DMS53 treated with DMSO at 0.1 percent for 48 hours (cell line): ENCODE data around the gene ALCAM.

Source experiments
- DNase-seq: peaks from one replicate; lab custom pipeline; 2025; ENCODE audit not compliant: unreplicated experiment; lab: John Stamatoyannopoulos, UW

The ALCAM gene

DNA sequence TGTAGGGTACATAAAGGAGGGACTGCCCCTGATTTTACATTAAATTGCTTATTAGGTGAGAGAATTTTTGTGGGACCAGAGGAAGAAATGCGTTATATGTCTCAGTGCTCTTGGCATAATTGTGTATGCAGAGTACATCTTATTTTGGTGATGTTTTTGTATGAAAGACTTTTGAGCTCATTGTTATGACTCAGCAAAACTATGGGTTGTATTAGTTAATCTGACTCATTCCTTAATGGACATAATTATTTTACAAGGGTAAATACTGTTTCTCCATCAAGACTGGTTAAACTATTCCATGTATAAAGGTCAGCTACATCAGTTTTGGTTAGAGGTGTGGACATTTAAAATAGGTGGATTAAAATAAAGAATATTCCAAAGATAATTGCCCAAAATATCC lies 156.8 kb downstream of the ALCAM start:
- no peak for DNase-seq

GRCh38 chr3:105525531-105525930 lies 158.8 kb downstream of the ALCAM start:
- DNase-seq = no peak

DNA sequence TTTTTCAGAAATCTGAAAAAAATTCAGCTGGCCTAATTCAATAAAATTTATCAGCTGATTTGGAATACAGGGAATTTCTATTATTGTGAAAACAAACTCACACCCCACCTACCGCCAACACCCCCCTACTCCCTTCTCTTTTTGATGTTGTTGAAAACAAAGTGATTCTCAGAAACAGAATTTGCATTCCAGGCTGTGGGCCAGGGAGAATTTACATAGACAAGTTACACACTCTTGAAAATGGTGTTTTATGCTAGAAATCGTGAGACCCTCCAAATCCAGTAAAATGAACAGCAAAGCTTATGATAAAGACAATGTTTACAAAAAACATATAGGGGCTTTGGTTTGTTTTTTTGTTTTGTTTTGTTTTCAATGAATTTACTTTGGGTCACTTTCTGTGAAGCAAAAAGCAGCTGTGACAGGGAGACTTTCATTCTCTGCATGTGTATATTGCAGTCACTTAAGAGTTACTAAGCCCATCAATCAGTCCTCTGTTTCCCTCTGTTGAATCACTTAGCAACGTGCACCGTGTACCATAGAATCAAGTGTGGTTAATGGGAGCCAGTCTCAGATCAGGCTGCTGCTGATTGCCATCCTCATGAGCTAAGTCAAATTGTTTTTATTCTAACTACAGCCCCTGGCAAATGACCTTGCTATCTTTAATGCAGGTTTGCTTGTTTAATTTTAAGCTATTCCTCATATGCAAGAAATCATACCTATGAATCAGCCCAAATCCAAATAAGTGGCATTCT lies 159.8 kb downstream of the ALCAM start:
- no peak for DNase-seq

DNA sequence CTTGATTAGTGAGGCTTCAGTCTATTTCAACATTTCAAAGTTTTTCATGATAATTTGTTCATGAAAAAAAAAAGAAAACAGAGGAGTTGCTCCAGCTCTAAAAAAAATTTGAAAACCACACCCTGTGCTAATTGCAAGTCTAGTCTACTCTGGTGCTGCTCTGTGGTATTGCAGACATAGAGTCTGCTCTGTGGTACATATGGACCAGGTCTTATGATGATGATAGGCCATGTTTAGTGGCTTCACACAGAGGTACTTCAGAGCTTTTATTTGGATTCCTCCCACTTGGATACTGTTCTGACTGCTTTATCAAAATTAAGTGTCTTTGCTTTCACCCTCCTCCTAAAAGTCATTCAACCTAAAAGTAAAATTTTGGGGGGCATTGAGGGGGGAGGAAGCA lies 160.8 kb downstream of the ALCAM start:
- DNase-seq = peak; percentile 20

DNA sequence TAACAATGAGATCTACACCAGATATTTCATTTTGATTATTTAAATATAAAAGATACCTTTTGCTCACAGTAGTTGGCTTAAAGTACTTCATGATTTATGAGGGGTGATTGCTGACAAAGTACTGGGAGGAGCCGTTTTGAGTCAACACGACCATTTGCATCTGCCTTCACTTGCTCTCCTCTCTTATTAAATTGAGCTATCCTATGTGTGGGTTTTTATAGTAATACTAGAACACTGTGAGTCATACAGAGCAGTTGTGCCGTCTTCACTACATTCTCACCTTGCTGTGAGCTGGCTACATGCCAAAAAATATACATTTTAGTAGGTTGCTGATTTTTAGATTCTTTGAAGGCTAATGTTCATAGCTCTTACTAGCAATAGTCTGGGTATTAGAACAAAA lies 161.2 kb downstream of the ALCAM start:
- peak; percentile 72 for DNase-seq

DNA sequence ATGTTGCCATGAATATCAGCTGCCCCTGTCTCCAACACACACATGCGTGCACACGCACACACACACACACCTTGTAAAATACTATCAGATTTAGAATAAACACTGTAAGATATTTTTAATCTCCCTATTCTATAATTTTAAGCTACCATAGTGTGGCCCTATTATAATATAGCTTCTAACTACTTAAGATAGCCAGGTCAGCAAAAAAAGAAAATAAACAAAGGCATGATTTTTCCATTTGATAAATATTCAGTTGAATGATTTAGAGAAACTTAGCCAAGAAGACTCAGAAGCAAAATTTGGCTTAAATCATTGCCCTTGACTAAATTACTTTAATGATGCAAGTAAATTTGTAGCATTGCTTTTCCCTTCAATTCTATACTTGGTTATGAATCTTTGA lies 162.2 kb downstream of the ALCAM start:
- no peak for DNase-seq

DNA sequence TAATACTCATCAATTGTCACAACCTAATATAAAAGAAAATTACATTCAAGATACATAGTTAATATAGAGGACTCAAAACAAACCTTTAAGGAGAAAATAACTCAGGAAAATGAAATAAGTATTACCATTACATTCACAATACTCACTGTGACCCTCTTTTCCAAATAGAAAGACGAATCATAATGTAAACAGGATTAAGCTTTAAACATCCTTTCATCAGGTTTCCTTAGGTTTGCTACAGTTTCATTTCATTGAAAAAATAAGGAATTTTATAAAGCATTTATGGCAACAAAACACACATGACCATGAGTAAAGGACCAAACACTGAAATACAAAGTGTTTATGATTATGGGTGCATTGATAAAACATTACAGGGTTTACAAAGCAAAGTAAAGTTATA lies 162.7 kb downstream of the ALCAM start:
- DNase-seq = no peak

DNA sequence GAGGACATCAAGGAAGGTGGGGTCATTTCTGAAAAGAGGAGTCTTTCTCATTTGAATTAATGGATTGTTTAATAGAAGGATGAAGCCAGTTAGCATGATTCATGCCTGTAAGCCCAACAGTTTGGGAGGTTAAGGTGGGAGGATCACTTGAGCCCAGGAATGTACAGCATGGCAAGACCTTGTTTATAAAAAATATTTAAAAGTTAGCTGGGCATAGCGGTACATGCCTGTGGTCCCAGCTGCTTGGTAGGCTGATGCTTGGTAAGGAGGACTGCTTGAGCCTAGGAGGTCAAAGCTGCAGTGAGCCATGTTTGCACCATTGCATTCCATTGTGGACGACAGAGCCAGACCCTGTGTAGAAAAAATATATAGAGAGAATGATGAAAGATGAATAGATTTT lies 165.5 kb downstream of the ALCAM start:
- no peak for DNase-seq

GRCh38 chr3:105533960-105534359 lies 167.3 kb downstream of the ALCAM start:
- no peak for DNase-seq

DNA sequence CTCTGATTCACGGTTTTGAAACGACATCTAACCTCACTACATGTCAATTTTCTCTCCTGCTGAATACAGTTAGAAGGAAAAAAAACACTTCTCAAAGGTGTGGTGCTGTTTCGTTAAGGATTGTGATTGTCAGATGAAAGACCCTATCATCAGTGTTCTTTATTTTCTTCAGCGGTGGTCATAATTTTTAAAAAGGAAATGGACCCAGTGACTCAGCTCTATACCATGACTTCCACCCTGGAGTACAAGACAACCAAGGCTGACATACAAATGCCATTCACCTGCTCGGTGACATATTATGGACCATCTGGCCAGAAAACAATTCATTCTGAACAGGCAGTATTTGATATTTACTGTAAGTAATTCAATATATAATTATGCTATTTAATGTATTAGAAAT lies 167.8 kb downstream of the ALCAM start:
- no peak for DNase-seq

- DNase-seq = no peak
Measured at GRCh38 chr3:105537371-105538080, 170.8 kb downstream of the ALCAM start.

- peak; percentile 30 for DNase-seq
Measured at GRCh38 chr3:105538483-105538882, 171.8 kb downstream of the ALCAM start.

- no peak for DNase-seq
Measured at GRCh38 chr3:105539897-105540296, 173.2 kb downstream of the ALCAM start.

DNA sequence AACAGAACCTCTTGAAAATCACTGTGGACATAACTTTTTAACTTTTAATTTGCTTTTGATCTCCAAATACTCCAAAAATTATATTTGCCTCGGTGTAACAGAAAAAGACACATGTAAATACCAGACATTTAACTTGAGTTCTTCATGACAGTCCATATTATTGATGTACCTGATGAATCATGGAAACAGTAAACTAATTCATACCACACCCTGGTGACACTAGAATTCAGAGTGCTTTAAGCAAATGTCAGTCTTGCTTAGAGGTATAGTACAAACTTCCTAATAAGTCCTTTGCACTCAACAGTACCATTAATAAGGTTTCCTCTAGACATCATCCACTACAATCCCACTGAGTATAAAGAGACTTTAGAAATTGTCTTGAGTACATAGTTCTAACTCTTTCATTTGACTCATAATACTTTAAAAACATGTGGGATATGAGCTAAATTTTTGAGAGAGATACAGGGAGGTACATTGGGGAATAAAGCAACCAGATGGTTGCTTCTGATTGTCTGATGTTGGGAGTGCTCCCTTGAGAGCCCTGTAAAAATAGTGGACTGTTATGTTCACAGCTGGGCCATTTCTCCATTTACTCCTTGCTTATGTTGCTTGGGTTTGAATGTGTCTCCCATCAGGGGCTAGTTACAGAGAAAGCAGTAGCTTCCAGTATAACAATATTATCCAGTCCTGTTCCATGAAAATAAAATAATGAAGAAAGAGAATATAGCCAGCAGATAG lies 175.7 kb downstream of the ALCAM start:
- no peak for DNase-seq

DNA sequence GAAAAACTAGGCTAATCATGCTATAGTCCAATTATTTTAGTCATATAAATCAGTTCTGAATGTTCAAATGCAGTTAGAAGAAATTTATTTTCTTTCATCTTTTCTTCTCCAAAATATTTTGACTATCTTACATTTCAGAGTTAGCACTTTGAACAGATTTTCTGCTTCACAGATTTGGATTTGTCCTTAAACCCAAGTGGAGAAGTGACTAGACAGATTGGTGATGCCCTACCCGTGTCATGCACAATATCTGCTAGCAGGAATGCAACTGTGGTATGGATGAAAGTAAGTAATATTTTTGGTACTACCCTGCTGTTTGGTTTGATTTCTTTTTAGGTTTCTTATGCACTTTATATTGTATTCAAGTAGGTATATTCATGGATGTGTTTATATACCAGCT lies 178.3 kb downstream of the ALCAM start:
- no peak for DNase-seq

DNA sequence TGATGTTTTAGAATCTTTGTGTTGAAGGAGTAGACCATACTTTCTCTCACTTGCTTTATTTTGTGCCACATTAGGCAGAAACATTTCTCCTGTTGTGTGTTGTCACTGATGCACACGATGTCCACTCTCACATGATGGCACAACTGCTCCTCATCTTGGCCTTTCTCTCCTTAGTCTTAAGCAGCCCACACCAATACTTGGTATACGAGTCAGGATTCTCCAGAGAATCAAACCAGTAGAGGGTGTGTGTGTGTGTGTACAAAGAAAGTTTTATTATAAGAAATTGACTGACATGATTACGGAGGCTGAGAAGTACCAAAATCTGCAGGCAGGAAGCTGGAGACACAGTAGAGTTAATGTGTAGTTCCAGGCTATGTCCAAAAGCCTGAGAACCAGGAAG lies 187.1 kb downstream of the ALCAM start:
- no peak for DNase-seq

DNA sequence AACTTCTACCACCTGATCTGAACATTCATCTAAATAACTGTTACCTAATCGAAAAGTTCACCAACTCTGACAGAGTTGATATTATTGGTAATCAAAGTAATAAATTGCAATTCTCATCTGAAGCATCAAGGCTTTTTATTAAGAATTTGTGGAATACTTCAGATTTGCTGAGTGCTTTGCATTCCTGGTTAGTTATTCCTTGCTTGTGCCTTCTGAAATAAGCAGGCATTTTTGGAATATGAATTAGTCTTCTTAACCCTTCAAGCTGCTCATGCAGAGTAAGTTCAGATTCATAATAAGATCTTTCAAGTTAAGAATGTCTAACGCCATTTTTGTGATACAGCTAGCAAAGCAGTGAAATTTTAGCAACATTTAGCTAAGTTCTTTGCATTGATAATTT lies 188.5 kb downstream of the ALCAM start:
- no peak for DNase-seq

- DNase-seq = no peak
Measured at GRCh38 chr3:105559856-105560255, 193.1 kb downstream of the ALCAM start.

GRCh38 chr3:105561876-105562275 lies 195.2 kb downstream of the ALCAM start:
- DNase-seq = no peak

DNA sequence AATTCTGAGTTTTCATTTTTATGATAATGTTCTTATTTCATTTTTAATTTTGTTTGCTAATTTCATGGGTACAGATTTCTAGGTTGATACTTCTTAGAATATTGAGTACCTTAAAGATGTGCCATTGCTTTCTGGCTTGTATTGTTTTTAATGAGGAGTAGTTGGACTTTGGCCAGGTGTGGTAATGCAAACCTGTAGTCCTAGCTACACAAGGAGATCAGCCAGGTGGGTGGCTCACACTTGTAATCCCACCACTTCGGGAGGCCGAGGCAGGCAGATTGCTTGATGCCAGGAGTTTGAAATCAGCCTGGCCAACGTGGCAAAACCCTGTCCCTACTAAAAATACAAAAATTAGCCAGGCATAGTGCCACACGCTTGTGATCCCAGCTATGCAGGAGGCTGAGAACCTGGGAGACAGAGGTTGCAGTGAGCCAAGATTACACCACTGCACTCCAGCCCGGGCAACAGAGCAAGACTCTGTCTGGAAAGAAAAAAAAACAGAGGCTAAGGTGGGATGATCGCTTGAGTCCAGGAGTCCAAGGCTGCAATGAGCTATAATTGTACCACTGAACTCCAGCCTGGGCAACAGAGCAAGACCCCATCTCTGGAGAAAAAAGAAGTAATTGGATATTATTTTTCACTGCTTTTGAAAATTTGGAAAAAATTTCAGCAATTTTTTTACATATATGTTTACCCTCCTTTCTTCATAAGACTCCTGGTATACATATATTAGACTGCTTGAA lies 198.0 kb downstream of the ALCAM start:
- DNase-seq = no peak

DNA sequence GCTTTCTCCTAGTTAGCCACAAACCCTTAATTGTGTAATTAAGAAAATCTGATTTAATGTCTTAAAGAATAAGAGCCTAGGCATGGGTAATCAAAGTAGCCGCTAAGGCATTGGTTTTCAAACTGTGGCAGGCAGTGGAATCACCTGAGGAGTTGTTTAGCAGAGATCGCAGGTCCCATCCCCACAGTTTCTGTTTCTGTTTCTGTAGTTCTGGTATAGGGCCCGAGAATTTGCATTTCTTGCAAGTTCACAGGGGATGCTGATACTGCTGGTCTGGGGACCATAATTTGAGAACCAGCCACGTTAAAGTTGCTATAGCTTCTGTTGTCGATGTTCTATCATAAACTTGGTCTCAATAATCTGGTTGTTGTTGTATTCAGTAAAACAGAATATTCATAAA lies 204.3 kb downstream of the ALCAM start:
- DNase-seq = no peak
